Measurements from ENCODE around the gene GRIN3A. TPM values are rescaled to one million over a fixed set of nuclear protein-coding genes. Genes with fewer than 3 reads are reported as not detected.
"Not testable (repeated sequence)": the region's sequence is repeated elsewhere in the genome, so short reads cannot be mapped to it uniquely, and the experiment has no call there.

The GRIN3A gene
- total RNA-seq (2014; rRNA removed; shearing (Covaris generic)), result 0.04 TPM in 1 of 2 replicates, not detected in the other

DNA sequence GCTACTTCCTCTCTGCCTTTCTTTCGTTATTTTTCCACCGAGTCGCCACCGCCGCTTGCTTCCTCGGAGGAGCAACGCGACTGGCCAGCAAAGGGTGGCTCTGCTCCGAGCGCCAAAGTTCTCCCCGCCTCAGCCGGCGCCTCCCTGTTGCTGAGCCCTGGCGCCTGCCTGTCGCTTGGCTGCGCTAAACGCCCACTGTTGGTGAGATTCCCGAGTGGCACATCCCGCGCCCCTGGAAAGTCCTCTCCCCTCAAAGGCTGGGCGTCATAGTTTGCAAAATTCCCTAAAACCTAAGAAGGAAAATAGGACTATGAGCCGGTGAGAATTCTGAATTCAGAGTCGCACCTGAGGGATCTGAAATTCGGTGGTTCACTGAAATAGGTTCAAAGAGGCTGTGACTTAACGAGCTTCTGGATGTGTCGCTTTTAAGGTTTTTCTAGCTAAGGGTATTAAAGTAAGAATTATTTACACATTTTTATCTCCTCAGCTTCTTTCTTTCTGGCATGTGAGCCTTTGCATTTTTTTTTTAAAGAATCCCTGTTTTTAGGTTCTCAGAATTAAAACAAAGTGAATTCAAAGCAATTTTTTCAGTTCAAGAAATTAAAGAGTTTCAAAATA lies at the start of gene GRIN3A:
Gene GRIN3A, minus strand, starts transcription at position 82 of the 618 bp plus-strand sequence. CDS start 668 bp downstream, outside the sequence.
- DNase-seq, result peak; percentile 70
- H3K36me3 ChIP-seq (replicated peaks; ENCODE audit: control insufficient read depth, insufficient read depth, low read length), result no peaks in the 10 kb centered on the region

GRCh38 chr9:101787891-101788290 lies 49.4 kb upstream of the GRIN3A start:
- Histone ChIP-seq H3K36me3 (replicated peaks; ENCODE audit: control insufficient read depth, insufficient read depth, low read length) (no peaks in the 10 kb centered on the region), H3K4me3 (ENCODE audit: insufficient read depth, low read depth, low read length) (no peak overlapping the region), H3K27me3 (ENCODE audit: control insufficient read depth, insufficient read depth, low read length) (no peaks in the 10 kb centered on the region)
- no peak for DNase-seq

More for the DNA sequence above, at the start of gene GRIN3A:
- Histone ChIP-seq H3K4me3 (ENCODE audit: insufficient read depth, low read depth, low read length) (peak within 1 kb of the TSS; percentile 39), H3K27me3 (ENCODE audit: control insufficient read depth, insufficient read depth, low read length) (peaks cover 37% of the 10 kb centered on the region)

- H3K36me3 ChIP-seq (replicated peaks; ENCODE audit: control insufficient read depth, insufficient read depth, low read length), result no peaks in the 10 kb centered on the region
- DNase-seq, result no peak
- no peaks in the 10 kb centered on the region for H3K27me3 ChIP-seq (ENCODE audit: control insufficient read depth, insufficient read depth, low read length)
- no peak overlapping the region for H3K4me3 ChIP-seq (ENCODE audit: insufficient read depth, low read depth, low read length)
Measured at GRCh38 chr9:101778332-101778731, 39.9 kb upstream of the GRIN3A start.

DNA sequence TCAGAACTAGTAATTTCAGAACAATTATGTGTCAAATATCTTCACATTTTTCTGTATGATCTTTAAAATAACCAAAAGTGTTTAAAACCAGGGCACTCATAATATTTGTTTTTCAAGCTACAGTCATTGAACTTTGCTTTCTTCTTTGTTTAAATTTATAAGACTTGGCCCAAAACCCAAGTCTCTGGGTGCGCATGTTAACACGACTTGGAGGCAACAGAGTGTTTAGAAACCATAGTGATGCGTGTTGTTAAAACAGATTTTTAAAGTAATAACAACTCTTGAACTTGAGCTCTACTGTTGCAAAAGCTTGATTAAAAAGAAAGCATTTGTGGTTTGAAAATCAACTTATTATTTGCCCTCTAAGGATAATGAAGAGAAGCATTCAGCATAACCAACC lies 26.0 kb upstream of the GRIN3A start:
- no peaks in the 10 kb centered on the region for H3K36me3 ChIP-seq (replicated peaks; ENCODE audit: control insufficient read depth, insufficient read depth, low read length)
- H3K27me3 ChIP-seq (ENCODE audit: control insufficient read depth, insufficient read depth, low read length), result no peaks in the 10 kb centered on the region
- H3K4me3 ChIP-seq (ENCODE audit: insufficient read depth, low read depth, low read length), result no peak overlapping the region

DNA sequence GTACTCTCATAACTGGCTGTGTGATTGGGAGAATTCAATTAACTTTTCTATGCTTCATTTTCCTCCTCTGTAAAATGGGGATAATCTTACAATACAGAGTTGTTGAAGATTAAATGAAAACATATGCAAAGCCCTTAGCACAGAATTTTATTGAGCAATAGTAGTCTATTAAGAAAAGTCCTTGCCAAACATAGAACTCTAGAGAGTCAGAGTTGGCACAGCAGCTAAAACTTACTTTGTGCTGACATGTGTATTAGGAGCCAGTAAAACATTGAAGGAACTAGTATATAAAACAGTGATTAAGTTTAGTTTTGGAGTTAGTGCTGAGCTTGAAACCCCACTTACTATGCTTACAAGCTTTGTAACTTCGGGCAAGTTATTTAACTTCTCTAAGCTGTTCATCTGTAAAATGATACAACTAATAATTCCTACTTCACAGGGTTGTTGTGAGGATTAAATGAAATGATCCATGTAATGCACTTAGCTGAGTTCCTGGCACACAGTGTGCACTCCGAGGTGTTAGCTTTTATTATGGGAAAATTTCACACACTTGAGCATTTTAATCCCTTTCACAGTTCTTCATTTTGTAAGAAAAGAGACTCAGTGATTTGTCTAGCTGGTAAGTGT lies 20.0 kb upstream of the GRIN3A start:
- Histone ChIP-seq H3K4me3 (ENCODE audit: insufficient read depth, low read depth, low read length) (no peak overlapping the region), H3K27me3 (ENCODE audit: control insufficient read depth, insufficient read depth, low read length) (no peaks in the 10 kb centered on the region)
- no peak for DNase-seq

More for the DNA sequence above, 26.0 kb upstream of the GRIN3A start:
- no peak for DNase-seq

DNA sequence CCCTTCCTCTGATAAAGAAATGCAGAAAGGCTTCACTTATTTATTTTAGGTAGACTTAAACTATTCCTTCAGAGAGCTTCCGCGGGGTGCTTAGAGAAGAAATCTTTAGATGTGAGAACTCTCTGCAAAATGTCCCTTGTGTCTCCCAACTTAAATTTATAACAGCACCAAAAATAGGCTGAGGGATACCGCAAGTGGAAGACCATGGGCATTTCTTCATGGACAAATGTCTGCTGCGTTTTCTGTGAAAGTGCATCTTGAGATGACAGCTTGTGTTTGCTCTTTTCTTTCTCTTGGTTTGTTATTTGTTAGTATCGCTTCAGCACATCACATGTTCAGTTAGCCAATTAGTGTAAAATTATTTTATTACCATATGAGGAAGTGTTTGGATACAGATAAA lies 15.3 kb upstream of the GRIN3A start:
- no peaks in the 10 kb centered on the region for H3K36me3 ChIP-seq (replicated peaks; ENCODE audit: control insufficient read depth, insufficient read depth, low read length)
- no peaks in the 10 kb centered on the region for H3K27me3 ChIP-seq (ENCODE audit: control insufficient read depth, insufficient read depth, low read length)
- no peak overlapping the region for H3K4me3 ChIP-seq (ENCODE audit: insufficient read depth, low read depth, low read length)
- no peak for DNase-seq

More for the DNA sequence above, 20.0 kb upstream of the GRIN3A start:
- no peaks in the 10 kb centered on the region for H3K36me3 ChIP-seq (replicated peaks; ENCODE audit: control insufficient read depth, insufficient read depth, low read length)

DNA sequence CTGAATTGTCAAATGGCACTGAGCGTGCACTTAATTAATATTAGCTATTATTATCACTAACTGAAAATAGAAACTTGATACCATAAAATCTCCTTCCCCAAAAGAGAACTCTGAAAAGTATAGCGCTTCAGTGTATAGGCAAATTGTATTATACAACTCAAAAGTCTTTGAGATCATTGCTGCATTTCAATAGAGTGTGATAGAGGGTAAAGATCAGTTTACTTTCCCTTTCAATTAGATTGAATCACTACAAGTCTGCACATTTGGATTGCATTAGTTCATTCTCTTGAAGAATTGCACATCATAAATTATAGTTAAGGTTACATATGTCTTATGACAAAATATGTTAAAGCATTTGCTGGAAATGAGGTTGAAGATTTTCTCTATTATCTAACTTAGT lies 13.4 kb upstream of the GRIN3A start:
- no peaks in the 10 kb centered on the region for H3K27me3 ChIP-seq (ENCODE audit: control insufficient read depth, insufficient read depth, low read length)
- H3K4me3 ChIP-seq (ENCODE audit: insufficient read depth, low read depth, low read length), result no peak overlapping the region
- H3K36me3 ChIP-seq (replicated peaks; ENCODE audit: control insufficient read depth, insufficient read depth, low read length), result no peaks in the 10 kb centered on the region
- no peak for DNase-seq

GRCh38 chr9:101739311-101739710 lies 864 bp upstream of the GRIN3A start:
- Histone ChIP-seq H3K27me3 (ENCODE audit: control insufficient read depth, insufficient read depth, low read length) (peaks cover 37% of the 10 kb centered on the region), H3K36me3 (replicated peaks; ENCODE audit: control insufficient read depth, insufficient read depth, low read length) (no peaks in the 10 kb centered on the region), H3K4me3 (ENCODE audit: insufficient read depth, low read depth, low read length) (no peak overlapping the region)
- peak; percentile 21 for DNase-seq

DNA sequence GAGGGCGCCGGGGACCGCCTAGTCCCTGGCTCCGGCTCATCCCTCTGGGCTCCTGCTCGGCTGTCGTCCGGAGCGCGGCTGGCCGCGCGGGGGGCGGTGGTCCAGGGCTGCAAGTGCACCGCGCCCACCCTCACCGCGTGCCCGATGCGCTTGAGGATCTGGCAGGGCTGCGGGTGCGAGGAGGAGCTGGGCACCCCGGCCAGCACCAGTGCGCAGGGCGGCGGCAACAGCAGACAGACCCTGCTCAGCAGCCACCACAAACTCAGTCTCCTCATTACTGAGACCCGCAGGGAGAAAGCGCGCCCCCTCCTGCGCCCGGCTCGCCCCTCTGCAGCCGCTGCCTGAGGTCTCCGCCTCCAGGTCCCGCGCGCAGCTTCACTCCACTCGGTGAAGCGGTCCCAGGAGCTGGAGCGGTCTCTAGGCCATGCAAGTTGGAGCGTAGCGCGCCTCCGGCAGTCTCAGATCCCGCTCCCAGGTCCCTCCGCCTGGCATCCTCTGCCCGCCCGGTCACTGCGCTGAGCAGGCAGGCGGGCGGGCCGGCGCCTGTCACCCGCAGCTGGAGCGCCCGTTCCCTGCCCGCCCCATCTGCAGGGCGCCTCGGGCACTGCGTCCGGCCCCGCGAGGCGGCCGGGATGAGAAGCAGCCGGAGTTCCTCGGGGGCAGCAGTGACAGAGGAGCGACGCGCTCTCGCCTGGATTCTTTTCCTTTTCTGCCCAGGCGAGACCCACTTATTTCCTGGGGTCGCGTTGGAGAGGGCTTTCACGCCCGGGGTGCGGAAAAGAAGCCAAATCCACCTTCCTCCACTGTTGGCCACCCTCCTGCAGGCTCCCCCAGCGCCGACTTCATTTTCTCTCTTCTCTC lies 512 bp downstream of the GRIN3A start:
- Histone ChIP-seq H3K27me3 (ENCODE audit: control insufficient read depth, insufficient read depth, low read length) (peaks cover 37% of the 10 kb centered on the region), H3K4me3 (ENCODE audit: insufficient read depth, low read depth, low read length) (peak overlapping the region; percentile 39), H3K36me3 (replicated peaks; ENCODE audit: control insufficient read depth, insufficient read depth, low read length) (no peaks in the 10 kb centered on the region)
- peak; percentile 79 for DNase-seq

DNA sequence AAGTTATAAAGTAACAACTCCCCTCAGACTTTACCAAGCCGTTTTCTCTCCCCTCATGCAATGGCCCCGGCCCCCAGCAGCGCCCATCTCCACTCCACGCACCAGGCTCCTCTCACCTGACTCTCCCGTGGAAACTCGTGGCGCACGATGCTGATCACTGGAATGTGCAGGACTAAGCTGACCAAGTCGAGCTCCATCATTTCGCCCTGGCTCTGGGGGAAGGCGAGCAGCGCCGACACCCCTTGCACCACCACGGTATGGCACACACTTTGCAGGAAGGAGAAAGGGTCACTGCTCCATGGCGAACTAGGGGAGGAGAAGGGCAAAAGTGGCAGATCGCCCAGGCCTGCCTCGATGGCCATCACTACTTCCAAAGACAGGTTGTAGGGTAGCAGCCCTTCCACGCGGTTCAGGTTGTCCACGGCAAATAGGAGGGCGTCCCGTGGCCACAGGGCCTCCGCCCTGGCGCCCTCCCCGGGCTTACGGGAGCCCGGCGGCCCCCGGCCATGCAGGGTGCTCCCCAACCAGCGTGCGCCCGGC lies 1.2 kb downstream of the GRIN3A start:
- H3K4me3 ChIP-seq (ENCODE audit: insufficient read depth, low read depth, low read length), result no peak overlapping the region
- peaks cover 37% of the 10 kb centered on the region for H3K27me3 ChIP-seq (ENCODE audit: control insufficient read depth, insufficient read depth, low read length)
- H3K36me3 ChIP-seq (replicated peaks; ENCODE audit: control insufficient read depth, insufficient read depth, low read length), result no peaks in the 10 kb centered on the region
- no peak for DNase-seq

- no peaks in the 10 kb centered on the region for H3K36me3 ChIP-seq (replicated peaks; ENCODE audit: control insufficient read depth, insufficient read depth, low read length)
- H3K4me3 ChIP-seq (ENCODE audit: insufficient read depth, low read depth, low read length), result no peak overlapping the region
- H3K27me3 ChIP-seq (ENCODE audit: control insufficient read depth, insufficient read depth, low read length), result peaks cover 37% of the 10 kb centered on the region
- peak; percentile 77 for DNase-seq
Measured at GRCh38 chr9:101736717-101737116, 1.7 kb downstream of the GRIN3A start.

DNA sequence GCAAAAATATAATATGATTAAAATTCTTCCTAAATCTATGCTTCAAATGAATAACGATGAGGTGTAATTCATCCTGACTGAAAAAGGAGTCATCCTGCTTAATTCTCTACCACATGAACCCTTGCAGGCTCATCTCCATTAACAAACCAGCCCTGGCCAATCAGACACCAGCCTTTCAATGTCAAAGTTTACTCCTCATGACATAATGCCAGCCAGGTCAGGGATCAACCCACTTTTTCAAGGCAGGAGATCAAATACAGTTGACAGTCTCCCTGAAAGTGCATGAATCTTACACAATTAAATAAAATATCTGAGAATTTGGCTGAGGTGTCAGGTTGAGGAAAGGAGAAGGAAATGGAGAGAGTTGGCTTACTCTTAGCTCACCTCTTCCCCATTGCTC lies 7.0 kb downstream of the GRIN3A start:
- no peaks in the 10 kb centered on the region for H3K36me3 ChIP-seq (replicated peaks; ENCODE audit: control insufficient read depth, insufficient read depth, low read length)

DNA sequence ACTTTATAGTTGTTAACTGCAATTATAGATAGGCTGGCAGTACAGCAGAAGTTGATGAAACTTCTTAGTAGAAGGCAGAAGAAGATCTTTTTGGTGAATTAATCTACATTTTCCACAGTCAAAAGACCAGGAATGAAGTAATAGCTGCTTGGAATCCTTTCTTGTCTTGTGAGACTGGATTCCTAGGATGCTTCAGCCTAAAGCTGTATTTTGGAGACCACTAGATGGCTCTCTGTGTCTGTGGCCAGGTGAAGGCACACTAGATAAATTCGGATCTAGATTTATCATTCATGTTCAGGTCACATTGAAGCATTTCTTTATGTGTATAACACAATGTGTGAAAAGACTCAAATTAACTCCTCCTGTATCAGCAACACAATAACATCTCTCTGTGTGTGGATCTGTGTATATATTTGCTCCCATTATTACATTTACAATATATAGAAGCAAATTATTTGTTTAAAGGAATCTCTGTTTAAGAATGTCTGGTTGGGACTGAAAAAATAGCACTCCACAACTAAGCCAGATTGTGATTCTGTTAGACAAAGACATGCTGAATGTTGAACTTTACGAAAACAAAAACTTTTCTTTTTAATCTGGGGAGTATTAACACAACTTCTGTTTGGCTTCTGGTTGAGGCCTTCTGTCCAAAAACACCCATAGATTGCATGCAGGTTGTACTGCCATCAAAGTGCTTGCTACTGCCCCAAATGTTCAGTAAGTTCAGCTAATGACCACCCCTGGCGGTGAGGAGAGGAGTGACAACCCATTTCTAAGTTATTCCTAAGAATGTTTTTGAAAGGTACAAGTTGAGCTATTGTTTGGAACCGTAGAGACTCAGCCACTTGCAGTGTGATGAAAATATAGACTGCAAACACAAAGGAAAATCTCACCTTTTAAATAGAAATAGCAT lies 10.6 kb downstream of the GRIN3A start:
- H3K27me3 ChIP-seq (ENCODE audit: control insufficient read depth, insufficient read depth, low read length), result no peaks in the 10 kb centered on the region; the same call in 1 of the 2 replicates
- DNase-seq, result peak; percentile 66
- H3K36me3 ChIP-seq (replicated peaks; ENCODE audit: control insufficient read depth, insufficient read depth, low read length), result no peaks in the 10 kb centered on the region
- H3K4me3 ChIP-seq (ENCODE audit: insufficient read depth, low read depth, low read length), result no peak overlapping the region

More for the DNA sequence above, 7.0 kb downstream of the GRIN3A start:
- Histone ChIP-seq H3K27me3 (ENCODE audit: control insufficient read depth, insufficient read depth, low read length) (peaks cover 10% of the 10 kb centered on the region), H3K4me3 (ENCODE audit: insufficient read depth, low read depth, low read length) (no peak overlapping the region)
- no peak for DNase-seq

DNA sequence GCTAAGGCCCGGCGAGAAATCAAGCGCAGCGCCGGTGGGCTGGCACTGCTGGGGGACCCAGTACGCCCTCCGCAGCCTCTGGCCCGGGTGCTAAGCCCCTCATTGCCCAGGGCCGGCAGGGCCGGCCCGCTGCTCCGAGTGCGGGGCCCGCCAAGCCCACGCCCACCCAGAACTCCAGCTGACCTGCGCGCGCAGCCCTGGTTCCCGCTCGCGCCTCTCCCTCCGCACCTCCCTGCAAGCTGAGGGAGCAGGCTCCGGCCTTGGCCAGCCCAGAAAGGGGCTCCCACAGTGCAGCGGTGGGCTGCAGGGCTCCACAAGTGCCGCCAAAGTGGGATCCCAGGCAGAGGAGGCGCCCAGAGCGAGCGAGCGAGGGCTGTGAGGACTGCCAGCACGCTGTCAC lies 14.2 kb downstream of the GRIN3A start:
- not testable (repeated sequence) for H3K27me3 ChIP-seq (ENCODE audit: control insufficient read depth, insufficient read depth, low read length)

More for the DNA sequence above, 14.2 kb downstream of the GRIN3A start:
- DNase-seq; H3K4me3 ChIP-seq (ENCODE audit: insufficient read depth, low read depth, low read length); H3K36me3 ChIP-seq (replicated peaks; ENCODE audit: control insufficient read depth, insufficient read depth, low read length): not testable (repeated sequence)
